ENCODE data around the gene HSD17B2.
"Not testable (repeated sequence)": the region's sequence is repeated elsewhere in the genome, so short reads cannot be mapped to it uniquely, and the experiment has no call there.

Gene HSD17B2

GRCh38 chr16:82108100-82108499, 73.0 kb downstream of the HSD17B2 start:
- no peak for TF ChIP-seq CTCF (IDR thresholded peaks at IDR 0.05; ENCODE audit: low read depth, low read length)
- H3K4me3 ChIP-seq (replicated peaks in 1 of 2; ENCODE audit: low read depth in 2 of 2, low read length in 2 of 2), result no peak overlapping the region
- DNase-seq (ENCODE audit: low read depth in 2 of 2), result no peak

GRCh38 chr16:82108774-82109173, 73.7 kb downstream of the HSD17B2 start:
- TF ChIP-seq CTCF (IDR thresholded peaks at IDR 0.05; ENCODE audit: low read depth, low read length), result no peak
- no peak for DNase-seq (ENCODE audit: low read depth in 2 of 2)
- H3K4me3 ChIP-seq (replicated peaks in 1 of 2; ENCODE audit: low read depth in 2 of 2, low read length in 2 of 2), result no peak overlapping the region

GRCh38 chr16:82109266-82109665, 74.2 kb downstream of the HSD17B2 start:
- H3K4me3 ChIP-seq (replicated peaks in 1 of 2; ENCODE audit: low read depth in 2 of 2, low read length in 2 of 2); DNase-seq (ENCODE audit: low read depth in 2 of 2): not testable (repeated sequence)

- TF ChIP-seq CTCF (IDR thresholded peaks at IDR 0.05; ENCODE audit: low read depth, low read length), result no peak
- H3K4me3 ChIP-seq (replicated peaks in 1 of 2; ENCODE audit: low read depth in 2 of 2, low read length in 2 of 2), result no peak overlapping the region
- no peak for DNase-seq (ENCODE audit: low read depth in 2 of 2)
Observed at GRCh38 chr16:82111944-82112343, 76.9 kb downstream of the HSD17B2 start.

- no peak for TF ChIP-seq CTCF (IDR thresholded peaks at IDR 0.05; ENCODE audit: low read depth, low read length)
- no peak for DNase-seq (ENCODE audit: low read depth in 2 of 2)
- no peak overlapping the region for H3K4me3 ChIP-seq (replicated peaks in 1 of 2; ENCODE audit: low read depth in 2 of 2, low read length in 2 of 2)
Observed at GRCh38 chr16:82113741-82114140, 78.7 kb downstream of the HSD17B2 start.

GRCh38 chr16:82116535-82116934, 81.5 kb downstream of the HSD17B2 start:
- H3K4me3 ChIP-seq (replicated peaks in 1 of 2; ENCODE audit: low read depth in 2 of 2, low read length in 2 of 2), result no peak overlapping the region
- no peak for TF ChIP-seq CTCF (IDR thresholded peaks at IDR 0.05; ENCODE audit: low read depth, low read length)
- DNase-seq (ENCODE audit: low read depth in 2 of 2), result no peak

GRCh38 chr16:82118749-82119148, 83.7 kb downstream of the HSD17B2 start:
- no peak for TF ChIP-seq CTCF (IDR thresholded peaks at IDR 0.05; ENCODE audit: low read depth, low read length)
- DNase-seq (ENCODE audit: low read depth in 2 of 2), result no peak
- H3K4me3 ChIP-seq (replicated peaks in 1 of 2; ENCODE audit: low read depth in 2 of 2, low read length in 2 of 2), result no peak overlapping the region

All from cardiac fibroblast (primary cell).